ENCODE results near the gene SLC38A11.
A peak's percentile ranks its signal among the peaks of the same experiment; 100 is the strongest.
"Not testable (repeated sequence)": the region's sequence is repeated elsewhere in the genome, so short reads cannot be mapped to it uniquely, and the experiment has no call there.

Gene SLC38A11

GRCh38 chr2:164875334-164876205, 79.8 kb downstream of the SLC38A11 start:
- no peak for DNase-seq

- no peak for DNase-seq
Observed at GRCh38 chr2:164873210-164873908, 82.0 kb downstream of the SLC38A11 start.

DNA sequence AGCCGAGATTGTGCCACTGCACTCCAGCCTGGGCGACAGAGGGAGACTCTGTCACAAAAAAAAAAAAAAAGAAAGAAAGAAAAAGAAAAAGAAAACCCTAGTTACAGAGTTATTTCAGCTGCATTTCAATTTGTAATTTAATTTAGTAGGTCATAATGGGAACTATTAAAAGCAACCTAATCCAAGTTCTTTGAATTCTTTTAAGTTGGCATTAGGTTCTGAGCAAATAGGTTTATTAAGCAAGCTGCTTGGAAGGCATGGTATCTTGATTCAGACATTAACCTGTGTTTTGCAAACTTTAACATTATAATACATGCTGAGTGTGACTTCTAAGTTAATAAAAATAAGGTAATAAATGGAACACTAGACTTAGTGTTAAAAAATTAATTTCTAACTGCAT, 83.9 kb downstream of the SLC38A11 start:
- DNase-seq, result no peak

DNA sequence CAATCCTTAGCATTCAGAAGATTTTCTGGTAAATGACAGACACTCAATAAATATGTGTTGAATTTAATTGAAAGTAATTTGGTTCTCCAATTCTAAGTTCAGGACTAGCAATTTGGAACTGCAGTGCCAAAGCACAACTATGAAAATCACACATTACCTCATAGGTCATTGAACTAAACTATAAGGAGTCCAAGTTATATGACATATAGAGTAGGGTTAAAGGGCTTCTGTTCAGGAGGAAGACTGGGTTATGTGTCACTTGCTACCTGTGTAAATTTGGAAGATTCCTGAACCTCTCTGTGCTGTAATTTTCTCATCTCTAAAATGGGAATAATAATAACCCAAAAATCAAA, 85.9 kb downstream of the SLC38A11 start:
- no peak for DNase-seq

- DNase-seq, result peak; percentile 70
Observed at GRCh38 chr2:164868563-164869419, 86.5 kb downstream of the SLC38A11 start.

GRCh38 chr2:164867779-164868397, 87.4 kb downstream of the SLC38A11 start:
- no peak for DNase-seq

GRCh38 chr2:164866381-164866780, 88.9 kb downstream of the SLC38A11 start:
- DNase-seq, result peak; percentile 53

DNA sequence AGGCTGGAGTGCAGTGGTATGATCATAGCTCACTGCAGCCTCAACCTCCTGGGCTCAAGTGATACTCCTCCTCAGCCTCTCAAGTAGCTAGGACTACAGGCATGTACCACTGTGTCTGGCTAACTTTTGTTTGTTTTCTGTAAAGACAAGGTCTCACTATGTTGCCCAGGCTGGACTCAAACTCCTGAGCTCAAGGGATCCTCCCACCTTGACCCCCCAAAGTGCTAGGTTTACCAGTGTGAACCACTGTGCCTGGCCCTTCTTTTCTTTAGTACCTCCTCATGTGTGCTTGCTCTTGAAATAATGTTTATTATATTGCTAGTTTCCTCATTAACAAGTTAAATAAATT, 94.7 kb downstream of the SLC38A11 start:
- DNase-seq, result no peak

- not testable (repeated sequence) for DNase-seq
Observed at GRCh38 chr2:164859906-164860693, 95.2 kb downstream of the SLC38A11 start.

- no peak for DNase-seq
Observed at GRCh38 chr2:164859251-164859818, 96.0 kb downstream of the SLC38A11 start.

DNA sequence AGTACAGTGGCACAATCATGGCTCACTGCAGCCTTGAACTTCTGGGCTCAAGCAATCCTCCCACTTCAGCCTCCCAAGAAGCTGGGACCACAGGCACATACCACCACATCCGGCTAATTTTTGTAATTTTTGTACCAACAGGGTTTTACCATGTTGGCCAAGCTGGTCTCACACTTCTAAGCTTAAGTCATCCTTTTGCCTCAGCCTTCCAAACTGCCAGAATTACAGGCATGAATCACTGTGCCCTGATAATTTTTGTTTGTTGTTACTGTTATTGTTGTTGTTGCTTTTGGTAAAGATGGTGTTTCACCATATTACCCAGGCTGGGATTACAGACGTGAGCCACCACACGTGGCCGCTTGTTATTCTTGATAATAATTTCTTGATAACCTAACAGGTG, 103.2 kb downstream of the SLC38A11 start:
- DNase-seq, result no peak

DNA sequence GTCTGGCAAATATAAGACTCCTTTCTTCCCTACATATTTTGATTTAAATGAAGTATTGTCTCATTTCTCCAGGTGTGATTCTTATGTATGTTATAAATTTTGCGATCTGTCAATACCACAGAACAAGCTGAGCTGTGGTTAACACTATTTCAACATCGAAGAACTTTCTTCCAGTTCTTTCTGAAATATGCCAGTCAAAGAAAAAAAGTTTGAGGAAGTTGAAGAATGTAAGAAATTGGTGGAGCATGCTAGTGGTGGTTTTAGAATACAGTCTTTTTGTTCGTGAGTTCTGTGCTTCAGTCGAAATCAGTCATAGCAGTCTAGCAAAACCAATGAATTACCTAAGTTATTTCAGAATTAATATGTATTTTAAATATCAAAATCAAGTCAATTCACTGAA, 105.1 kb downstream of the SLC38A11 start:
- DNase-seq, result no peak

DNA sequence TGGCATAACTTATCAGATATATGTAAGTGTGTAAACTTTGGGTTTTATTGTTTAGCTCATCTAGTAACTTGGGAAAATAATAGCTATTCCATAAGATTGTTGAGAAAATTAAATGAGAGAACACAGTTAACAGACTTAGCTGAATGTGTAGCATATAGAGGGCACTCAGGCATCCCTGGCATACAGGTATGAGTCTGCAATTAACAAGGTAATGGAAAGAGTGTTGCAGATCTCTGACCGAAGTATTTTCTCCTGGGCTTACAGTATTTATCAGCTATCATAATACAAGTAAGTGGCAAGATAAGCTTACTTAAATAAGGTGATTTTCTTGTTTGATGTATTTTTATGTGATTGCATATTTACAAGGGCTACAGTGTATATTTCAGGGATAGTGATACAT, 105.8 kb downstream of the SLC38A11 start:
- DNase-seq, result no peak

DNA sequence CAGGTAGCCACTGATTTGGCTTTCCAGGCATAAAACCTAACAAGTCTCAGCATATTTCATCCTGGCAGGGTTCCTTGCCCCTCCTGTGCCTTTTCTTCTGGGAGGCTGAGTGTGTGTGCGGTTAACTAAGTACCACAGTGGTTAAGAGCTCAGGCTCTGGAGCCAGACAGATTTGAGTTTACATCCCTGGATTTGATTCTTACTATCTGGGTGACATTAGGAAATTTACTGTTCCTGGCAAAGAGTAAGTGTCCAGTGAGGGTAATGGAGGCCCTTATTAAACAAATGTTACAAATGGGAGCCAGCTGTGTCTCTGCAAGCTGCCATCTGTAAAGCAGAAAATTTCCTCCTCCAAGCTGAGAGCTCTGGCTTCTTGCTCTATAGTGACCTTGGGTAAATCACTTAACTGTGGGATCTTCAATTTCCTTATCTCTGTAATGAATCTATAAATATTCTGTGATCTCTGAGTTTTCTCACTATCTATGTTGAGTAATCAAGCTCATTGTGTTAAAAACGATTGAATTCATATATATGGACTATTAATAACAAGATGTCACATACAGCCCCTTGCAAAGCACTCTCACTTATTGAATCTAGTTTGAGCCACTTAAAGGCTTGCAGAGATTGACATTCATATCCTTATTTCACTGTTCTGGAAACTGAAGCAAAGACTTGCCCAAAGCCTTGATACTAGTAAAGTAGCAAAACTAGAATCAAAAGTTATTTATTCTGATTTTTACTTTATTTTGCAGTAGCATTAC, 107.2 kb downstream of the SLC38A11 start:
- no peak for DNase-seq

GRCh38 chr2:164847291-164847690, 108.0 kb downstream of the SLC38A11 start:
- no peak for DNase-seq

- no peak for DNase-seq
Observed at GRCh38 chr2:164846276-164846675, 109.0 kb downstream of the SLC38A11 start.

Data from RPMI8226 (cell line).